Heart left ventricle (tissue), 13 donors: ENCODE measurements around the gene FAM199X.

Experiments used
- POLR2A ChIP-seq, 2 donors: fragments of 450-650 bp; IDR thresholded peaks; one replicate each; pipeline ENCODE4 v1.6.1; 2017; ENCODE audit warnings: antibody characterized with exemption in 2 of 2, mild to moderate bottlenecking in 2 of 2, moderate library complexity in 2 of 2
- TF ChIP-seq, protein P1 (sequence below), 12 donors: fragments of 200-600 bp; sonication (generic) in 4 of 12; IDR thresholded peaks; one replicate each; pipeline versions ENCODE4 v1.5.0 to v1.8.0; 2018 to 2022; ENCODE audit warnings: antibody characterized with exemption in 12 of 12, mild to moderate bottlenecking in 5 of 12
- donor health status: ischemic (EF 13 %, LVEDD 7.1; RV severe dilation, severe dysfunction).
- donor health status: DM: no; HTN: yes; CAD: no.
- donor health status: DM: no; HTN: no; CAD: no.
- donor health status: ischemic (EF 25% LVEDD 6.9; RV normal size, moderate dysfunction).
- donor health status: ischemic (EF 25% LVEDD 5.7; RV mildly dilated, moderate dysfunction).
- donor health status: ischemic (EF 35%, LVEDD 5.7; RV mildly dilated, moderate dysfunction).
- donor health status: nonischemic (EF 11% LVEDD 7.7; RV severe dilation, severe dysfunction).
- donor health status: DM: yes; HTN: yes; CAD: no.
- donor health status: PGD.
- donor health status: ischemic (EF 29% LVEDD 5.4; RV normal size, mild dysfunction).
- donor health status: nonischemic (EF 23%, LVEDD 6.1; RV moderate dilation, normal function).

DNA sequence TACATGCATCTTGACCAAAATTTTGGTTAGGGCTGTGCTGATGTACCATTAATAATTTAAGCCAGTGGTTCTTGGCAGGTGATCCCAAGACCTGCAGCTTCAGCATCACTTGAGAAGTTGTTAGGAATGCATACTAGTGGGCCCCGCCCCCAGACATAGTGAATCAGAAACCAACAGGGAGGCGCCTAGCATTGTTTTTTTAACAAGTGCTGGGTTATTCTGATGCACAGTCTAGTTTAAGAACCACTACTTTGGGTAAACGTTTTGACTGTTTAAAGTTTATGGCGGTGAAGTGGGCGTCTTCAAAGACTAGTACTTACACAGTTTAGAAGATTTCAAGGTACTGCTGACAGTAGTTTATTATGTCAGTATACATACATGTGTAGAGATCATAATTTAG is 23.6 kb downstream of the FAM199X start:
- TF ChIP-seq POLR2A (IDR thresholded peaks at IDR 0.05) = no peak
- TF ChIP-seq, protein P1, sequence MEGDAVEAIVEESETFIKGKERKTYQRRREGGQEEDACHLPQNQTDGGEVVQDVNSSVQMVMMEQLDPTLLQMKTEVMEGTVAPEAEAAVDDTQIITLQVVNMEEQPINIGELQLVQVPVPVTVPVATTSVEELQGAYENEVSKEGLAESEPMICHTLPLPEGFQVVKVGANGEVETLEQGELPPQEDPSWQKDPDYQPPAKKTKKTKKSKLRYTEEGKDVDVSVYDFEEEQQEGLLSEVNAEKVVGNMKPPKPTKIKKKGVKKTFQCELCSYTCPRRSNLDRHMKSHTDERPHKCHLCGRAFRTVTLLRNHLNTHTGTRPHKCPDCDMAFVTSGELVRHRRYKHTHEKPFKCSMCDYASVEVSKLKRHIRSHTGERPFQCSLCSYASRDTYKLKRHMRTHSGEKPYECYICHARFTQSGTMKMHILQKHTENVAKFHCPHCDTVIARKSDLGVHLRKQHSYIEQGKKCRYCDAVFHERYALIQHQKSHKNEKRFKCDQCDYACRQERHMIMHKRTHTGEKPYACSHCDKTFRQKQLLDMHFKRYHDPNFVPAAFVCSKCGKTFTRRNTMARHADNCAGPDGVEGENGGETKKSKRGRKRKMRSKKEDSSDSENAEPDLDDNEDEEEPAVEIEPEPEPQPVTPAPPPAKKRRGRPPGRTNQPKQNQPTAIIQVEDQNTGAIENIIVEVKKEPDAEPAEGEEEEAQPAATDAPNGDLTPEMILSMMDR (IDR thresholded peaks at IDR 0.05) = no peak
